Skin epidermis (tissue), 12 donors: ENCODE data around the gene VILL.

ENCODE experiments used
- H3K27ac ChIP-seq, 21 experiments: fragments of 200-600 bp; sonication (generic) in 11 of 21; one replicate each; pipeline ENCODE4 v1.5.0; 2020; ENCODE audit warnings: mild to moderate bottlenecking in 3 of 21, inconsistent platforms in 2 of 21, moderate library complexity in 2 of 21
- H3K4me3 ChIP-seq, 7 experiments: fragments of 200-600 bp; sonication (generic) in 2 of 7; one replicate each; pipeline ENCODE4 v1.5.0; 2020; ENCODE audit warnings: inconsistent platforms in 2 of 7, mild to moderate bottlenecking in 2 of 7, moderate library complexity in 1 of 7

Gene VILL

DNA sequence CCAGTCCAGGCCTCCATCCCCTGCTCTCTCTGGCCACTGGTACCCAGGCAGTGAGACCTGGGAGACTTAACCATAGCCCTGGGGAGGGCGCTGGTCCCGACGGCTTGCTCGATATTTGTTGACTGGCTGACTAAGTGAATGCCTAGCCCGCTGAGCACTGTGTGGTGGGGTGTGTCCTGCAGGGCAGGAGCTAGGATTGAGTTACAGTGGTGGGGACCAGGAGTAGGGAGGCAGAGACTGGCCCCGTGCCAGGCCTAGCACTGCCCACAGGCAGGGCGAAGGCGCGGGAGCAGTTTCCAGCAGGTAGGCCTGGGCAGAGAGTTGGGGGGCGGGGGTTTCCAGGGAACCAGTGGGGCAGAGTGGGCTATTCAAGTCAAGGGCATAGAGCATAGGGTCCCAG is at the start of gene VILL:
VILL (plus strand) TSS at position 260 of the 400 bp plus-strand sequence. CDS start 2,887 bp downstream, outside the sequence.
- Histone ChIP-seq H3K4me3 (no peak within 1 kb of the TSS), H3K27ac (no peak within 1 kb of the TSS)

DNA sequence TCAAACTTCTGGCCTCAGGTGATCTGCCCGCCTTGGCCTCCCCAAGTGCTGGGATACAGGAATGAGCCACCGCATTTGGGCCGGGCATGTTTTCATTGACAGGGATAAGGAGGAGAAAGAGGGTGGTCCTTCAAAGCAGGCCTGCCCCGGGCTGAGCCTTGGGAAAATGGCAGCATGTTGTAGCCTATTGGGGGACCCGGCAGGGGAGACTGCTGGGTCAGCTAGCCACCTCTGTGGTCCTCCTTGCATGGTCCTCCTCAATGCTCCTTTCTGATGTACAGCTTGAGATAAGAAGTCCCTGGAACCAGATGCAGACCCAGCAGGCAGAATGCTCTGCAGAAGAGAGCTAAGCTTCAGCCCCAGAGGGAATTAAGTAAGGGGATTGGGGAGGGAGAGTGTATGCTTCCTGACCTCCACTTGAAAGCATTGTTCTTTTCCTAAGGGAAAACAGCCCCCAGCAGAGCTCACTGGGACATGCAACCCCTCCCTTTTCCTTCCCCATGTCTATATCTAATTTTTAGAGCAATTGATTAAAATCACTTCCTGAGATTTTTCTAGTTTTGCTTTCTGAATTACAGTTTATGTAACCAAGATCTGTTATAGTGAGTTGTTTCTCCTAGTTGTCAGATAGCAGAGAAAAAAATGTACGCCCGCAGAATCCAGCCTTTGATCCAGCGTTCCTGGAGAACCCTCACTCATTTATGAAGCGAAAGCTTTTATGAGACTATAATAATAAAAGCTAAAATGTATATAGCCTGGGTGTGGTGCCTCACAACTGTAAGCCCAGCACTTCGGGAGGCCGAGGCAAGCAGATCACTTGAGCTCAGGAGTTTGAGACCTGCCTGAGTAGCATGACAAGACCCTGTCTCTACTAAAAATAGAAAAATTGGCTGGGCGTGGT is 48.7 kb upstream of the VILL start:
- H3K27ac ChIP-seq = peak overlapping the region in 12 of 21 experiments; percentile 10 to 79 (median 46)
- H3K4me3 ChIP-seq = no peak overlapping the region

DNA sequence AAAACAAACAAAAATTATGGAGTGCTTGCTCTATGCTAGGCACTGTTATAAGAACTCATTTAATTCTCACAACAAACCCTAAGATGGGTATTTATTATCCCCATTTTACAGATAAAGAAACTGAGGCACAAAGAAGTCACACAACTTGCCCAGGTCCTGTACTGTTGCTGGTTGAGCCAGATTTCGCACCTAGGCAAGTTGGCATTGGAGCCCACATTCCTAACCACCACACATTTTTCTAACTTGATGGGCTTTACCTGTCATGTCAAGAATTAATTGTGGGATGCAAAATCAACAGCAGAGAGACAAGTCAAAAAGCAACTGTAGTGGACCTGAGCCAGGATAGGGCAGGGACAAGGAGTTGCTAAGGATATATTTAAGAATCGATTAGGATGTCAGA is 47.9 kb upstream of the VILL start:
- Histone ChIP-seq H3K4me3 (no peak overlapping the region), H3K27ac (peak overlapping the region in 10 of 21 experiments; percentile 4 to 79 (median 42))

GRCh38 chr3:37943126-37943525 is 47.5 kb upstream of the VILL start:
- no peak overlapping the region for H3K4me3 ChIP-seq
- peak overlapping the region in 5 of 21 experiments; percentile 4 to 79 (median 45) for H3K27ac ChIP-seq

- Histone ChIP-seq H3K4me3 (no peak overlapping the region), H3K27ac (peak overlapping the region in 8 of 21 experiments; percentile 4 to 79 (median 58))
Observed at GRCh38 chr3:37943631-37944314, 46.8 kb upstream of the VILL start.

GRCh38 chr3:37944391-37944842 is 46.2 kb upstream of the VILL start:
- Histone ChIP-seq H3K4me3 (no peak overlapping the region), H3K27ac (peak overlapping the region in 15 of 21 experiments; percentile 10 to 79 (median 60))

GRCh38 chr3:37945156-37945806 is 45.3 kb upstream of the VILL start:
- peak overlapping the region in 16 of 21 experiments; percentile 6 to 79 (median 60) for H3K27ac ChIP-seq
- no peak overlapping the region for H3K4me3 ChIP-seq

GRCh38 chr3:37945807-37946530 is 44.6 kb upstream of the VILL start:
- Histone ChIP-seq H3K27ac (peak overlapping the region in 17 of 21 experiments; percentile 2 to 79 (median 60)), H3K4me3 (no peak overlapping the region)

- Histone ChIP-seq H3K27ac (peak overlapping the region in 16 of 21 experiments; percentile 2 to 79 (median 60)), H3K4me3 (no peak overlapping the region)
Observed at GRCh38 chr3:37946531-37946889, 44.1 kb upstream of the VILL start.

GRCh38 chr3:37949866-37950265 is 40.7 kb upstream of the VILL start:
- H3K27ac ChIP-seq = peak overlapping the region in 4 of 21 experiments; percentile 2 to 45 (median 30)
- no peak overlapping the region for H3K4me3 ChIP-seq

DNA sequence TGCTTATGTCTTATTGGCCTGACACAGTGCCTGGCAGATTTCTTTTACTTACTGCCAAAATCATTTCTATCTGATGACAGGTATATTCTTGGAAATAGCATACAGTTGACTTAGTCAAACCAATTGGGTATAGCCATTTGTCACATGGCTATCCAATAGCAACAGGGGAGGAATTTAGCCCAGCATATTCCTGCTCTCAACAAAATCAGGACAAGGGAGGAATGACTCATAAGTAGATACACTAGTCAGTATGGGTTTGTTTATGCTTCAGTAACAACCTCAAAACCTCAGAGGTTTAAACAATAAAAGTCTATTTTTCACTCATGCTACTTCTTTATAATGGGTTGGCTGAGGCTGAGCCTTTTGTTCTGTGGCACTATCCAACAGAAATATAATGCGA is 38.0 kb upstream of the VILL start:
- no peak overlapping the region for H3K4me3 ChIP-seq
- no peak overlapping the region for H3K27ac ChIP-seq

DNA sequence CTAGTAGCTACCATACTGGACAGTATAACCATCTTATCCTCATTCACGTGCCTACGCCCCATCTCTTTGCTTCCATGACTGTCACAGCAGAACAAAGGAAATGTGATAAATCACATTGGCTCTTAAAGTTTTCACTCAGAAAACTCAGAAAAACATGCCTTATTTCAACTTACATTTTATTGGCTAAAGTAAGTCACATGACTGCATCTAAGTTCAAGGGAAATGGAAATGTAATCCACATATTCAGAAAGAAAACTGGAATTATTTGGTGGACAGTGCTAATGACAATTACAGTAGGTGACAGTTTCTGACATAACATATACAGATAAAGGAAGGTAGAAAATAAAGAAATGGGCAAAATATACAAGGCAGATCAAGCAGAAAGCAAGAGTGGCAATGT is 37.4 kb upstream of the VILL start:
- no peak overlapping the region for H3K27ac ChIP-seq
- H3K4me3 ChIP-seq = no peak overlapping the region

DNA sequence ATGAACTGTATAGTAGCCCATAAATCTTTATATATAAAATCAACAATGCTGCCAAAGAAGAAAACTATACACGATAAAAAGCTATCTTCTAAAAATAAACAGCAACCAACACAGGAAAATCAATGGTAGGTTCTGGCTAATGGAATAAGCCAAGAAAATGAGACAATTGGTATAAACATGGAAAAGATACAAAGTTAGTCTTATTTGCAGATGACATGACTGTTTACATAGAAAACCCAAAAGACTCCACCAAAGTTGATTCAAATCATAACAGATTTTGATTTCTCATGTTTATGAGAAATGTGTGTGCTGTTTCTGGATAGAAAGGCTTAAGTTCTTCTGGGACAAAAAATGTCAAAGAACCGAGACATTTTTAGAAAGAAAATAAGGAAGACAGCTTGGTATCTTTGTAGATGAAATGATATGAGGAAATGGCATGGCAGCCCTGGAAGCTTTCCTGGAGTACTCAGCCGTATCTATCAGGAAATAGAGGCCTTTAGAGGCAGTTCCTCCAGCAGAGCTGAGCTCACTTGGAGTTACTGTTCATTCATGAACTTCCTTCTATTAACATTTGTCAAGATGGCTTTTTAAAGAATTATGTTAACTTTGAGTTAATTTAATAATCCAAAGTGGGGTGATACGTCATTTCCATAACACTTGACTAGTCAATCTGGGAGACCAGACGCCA is 36.7 kb upstream of the VILL start:
- H3K4me3 ChIP-seq = no peak overlapping the region
- H3K27ac ChIP-seq = peak overlapping the region in 2 of 21 experiments; percentile 10 to 15

GRCh38 chr3:37954881-37955280 is 35.7 kb upstream of the VILL start:
- Histone ChIP-seq H3K4me3 (no peak overlapping the region), H3K27ac (no peak overlapping the region)

DNA sequence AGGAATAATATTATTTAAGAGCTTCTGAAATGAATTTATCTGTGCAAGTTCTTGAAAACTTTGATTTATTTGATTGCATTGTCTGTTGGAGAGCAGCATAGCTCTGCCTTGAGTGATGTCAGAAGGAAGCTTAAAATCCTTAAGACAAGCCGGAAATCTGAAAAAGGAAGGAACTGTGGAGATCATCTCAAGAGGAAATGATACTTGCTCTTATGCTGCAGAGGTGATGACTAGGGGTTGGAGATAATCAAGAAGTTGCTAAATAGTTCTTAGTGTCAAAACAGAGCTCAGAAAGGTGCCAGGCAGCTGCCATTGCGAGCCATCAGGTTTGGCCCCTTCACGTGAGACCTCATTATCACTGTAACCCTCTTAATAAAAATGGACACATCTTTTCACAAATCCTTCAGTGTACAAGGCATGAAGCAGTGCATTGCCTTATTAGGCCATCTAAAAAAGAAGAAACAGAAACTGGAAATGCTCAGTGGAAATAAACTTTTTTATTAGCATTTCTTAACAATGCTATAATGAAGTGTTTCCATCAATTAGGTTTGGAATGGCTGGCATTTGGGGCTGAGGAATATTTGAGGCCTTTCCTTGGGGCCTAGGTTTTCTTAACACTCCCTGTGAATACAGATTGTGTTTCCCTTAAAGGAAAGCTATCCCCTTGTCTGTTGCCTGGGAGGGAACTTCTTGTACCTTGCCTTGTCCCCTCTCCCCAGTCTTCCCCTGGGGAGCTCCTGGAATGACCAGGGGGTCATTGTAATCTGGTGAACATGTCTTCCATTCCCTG is 34.5 kb upstream of the VILL start:
- Histone ChIP-seq H3K4me3 (no peak overlapping the region), H3K27ac (peak overlapping the region in 13 of 21 experiments; percentile 12 to 69 (median 46))

- Histone ChIP-seq H3K4me3 (no peak overlapping the region), H3K27ac (peak overlapping the region in 13 of 21 experiments; percentile 12 to 69 (median 46))
Observed at GRCh38 chr3:37956723-37957538, 33.7 kb upstream of the VILL start.

GRCh38 chr3:37957539-37957936 is 33.0 kb upstream of the VILL start:
- H3K27ac ChIP-seq = peak overlapping the region in 12 of 21 experiments; percentile 12 to 69 (median 46)

More at GRCh38 chr3:37957539-37957936, 33.0 kb upstream of the VILL start:
- H3K4me3 ChIP-seq = no peak overlapping the region
